T-cell (primary cell): ENCODE data around the gene CCL4. TPM values are rescaled to one million over a fixed set of nuclear protein-coding genes. Genes with fewer than 3 reads are reported as not detected.
A peak's percentile ranks its signal among the peaks of the same experiment; 100 is the strongest.
"Not testable (repeated sequence)": the region's sequence is repeated elsewhere in the genome, so short reads cannot be mapped to it uniquely, and the experiment has no call there.

ENCODE experiments used
- ATAC-seq, 4 experiments: fragments of 200-7000 bp in 3 of 4; fragments of 150-1000 bp in 1 of 4; cut with Tn5 transposase; replicated peaks in 1 of 4; 1 replicate in 3 of 4; 2 replicates in 1 of 4; pipeline ENCODE4 v1.10.0; 2021; ENCODE audit warnings: moderate library complexity in 3 of 4, mild to moderate bottlenecking in 2 of 4, moderate number of reproducible peaks in 1 of 4
- CTCF ChIA-PET, 2 donors: fragments of 300-600 bp; sonication (Branson Sonifier 250); formaldehyde crosslinking; loops; one replicate each; lab custom pipeline; 2022; ENCODE audit warnings: antibody characterized with exemption in 2 of 2; lab: Charles Lee
- POLR2A ChIA-PET, 2 donors: fragments of 300-600 bp; sonication (Branson Sonifier 250); formaldehyde crosslinking; loops; one replicate each; lab custom pipeline; 2022; ENCODE audit warnings: antibody characterized with exemption in 2 of 2; lab: Charles Lee
- DNase-seq, 35 experiments: peaks; one replicate each; pipeline versions ENCODE4 v3.0.0 to v3.0.0-alpha.2; 2013 to 2023
- H3K27ac ChIP-seq: one replicate; pipeline ENCODE4 v1.5.1; 2013; ENCODE audit warnings: low read length
- H3K27me3 ChIP-seq, 2 experiments: replicated peaks in 1 of 2; 1 replicate in 1 of 2; 2 replicates in 1 of 2; pipeline versions ENCODE4 v1.6.1 to v1.7.0; 2013; ENCODE audit warnings: low read length in 1 of 2, mixed read lengths in 1 of 2; ENCODE audit not compliant: control insufficient read depth in 2 of 2, insufficient read depth in 2 of 2; ENCODE audit errors: extremely low read depth in 1 of 2
- H3K36me3 ChIP-seq, 2 donors: 1 replicate in 1 of 2; 2 replicates in 1 of 2; pipeline versions ENCODE4 v1.6.1 to v1.7.0; 2013; ENCODE audit warnings: low read length in 1 of 2; ENCODE audit not compliant: control insufficient read depth in 2 of 2, insufficient read depth in 1 of 2; ENCODE audit errors: extremely low read depth in 1 of 2
- H3K4me1 ChIP-seq, 2 experiments: 1 replicate in 1 of 2; 2 replicates in 1 of 2; pipeline versions ENCODE4 v1.6.1 to v1.7.0; 2013; ENCODE audit warnings: low read length in 2 of 2, mixed read lengths in 1 of 2; ENCODE audit not compliant: insufficient read depth in 2 of 2, control insufficient read depth in 1 of 2; ENCODE audit errors: extremely low read depth in 1 of 2
- H3K4me3 ChIP-seq, 2 donors: 1 replicate in 1 of 2; 2 replicates in 1 of 2; pipeline versions ENCODE4 v1.5.1 to v1.7.0; 2013; ENCODE audit warnings: mild to moderate bottlenecking in 2 of 2, low read length in 1 of 2, moderate library complexity in 1 of 2; ENCODE audit not compliant: control insufficient read depth in 1 of 2; ENCODE audit errors: extremely low read depth in 1 of 2
- H3K9me3 ChIP-seq: 2 replicates; pipeline ENCODE4 v1.7.0; 2013
- H3K27ac Mint-ChIP-seq, 2 donors: one replicate each; pipeline ENCODE4 v1.8.0; 2020 to 2021; ENCODE audit warnings: mild to moderate bottlenecking in 2 of 2, mixed read lengths in 2 of 2
- H3K27me3 Mint-ChIP-seq, 2 donors: one replicate each; pipeline ENCODE4 v1.8.0; 2021 to 2022; ENCODE audit warnings: mixed read lengths in 2 of 2
- H3K36me3 Mint-ChIP-seq: one replicate; pipeline ENCODE4 v1.8.0; 2021; ENCODE audit warnings: mixed read lengths
- H3K4me1 Mint-ChIP-seq, 3 donors: one replicate each; pipeline ENCODE4 v1.8.0; 2020 to 2022; ENCODE audit warnings: mixed read lengths in 3 of 3, mild to moderate bottlenecking in 1 of 3
- H3K4me3 Mint-ChIP-seq, 3 donors: one replicate each; pipeline ENCODE4 v1.8.0; 2020 to 2022; ENCODE audit warnings: mild to moderate bottlenecking in 3 of 3, mixed read lengths in 3 of 3, moderate library complexity in 3 of 3
- H3K9me3 Mint-ChIP-seq, 3 donors: one replicate each; pipeline ENCODE4 v1.8.0; 2020 to 2022; ENCODE audit warnings: mixed read lengths in 3 of 3
- WGBS: methylation state at CpG from one replicate; pipeline ENCODE4 v1.1.5; 2013; ENCODE audit warnings: missing lambda C conversion rate; ENCODE audit not compliant: insufficient coverage; 5-methylcytosine and 5-hydroxymethylcytosine counted together
- total RNA-seq, 35 experiments: library from RNA in 6 of 35; stranded (reverse) in 6 of 35; fragments of 120-200 nt in 1 of 35; gene quantifications; one replicate each; pipeline versions ENCODE4 v1.2.1 to v1.2.4 and lab custom pipeline; 2013 to 2026

The CCL4 gene
- total RNA-seq, 5 donors from 2014 or later (not counting 1 experiment from before 2014, with no cell fraction given), result 6.2 to 20.4 (median 16.1) TPM

GRCh38 chr17:36108265-36108664 lies 4.6 kb downstream of the CCL4 start:
- Histone ChIP-seq H3K27ac (peak overlapping the region; percentile 68), H3K4me1 (peaks cover 0 to 36% of the 10 kb centered on the region in 2 experiments)
- POLR2A ChIA-PET, CTCF ChIA-PET, H3K4me3 Mint-ChIP-seq, H3K9me3 Mint-ChIP-seq, H3K9me3 ChIP-seq, H3K27ac Mint-ChIP-seq, DNase-seq, ATAC-seq, H3K4me3 ChIP-seq, H3K27me3 ChIP-seq, H3K36me3 Mint-ChIP-seq, H3K36me3 ChIP-seq: not testable (repeated sequence)
- 56% methylated on average over 2 of the region's 5 CpGs for WGBS
- Mint-ChIP-seq H3K4me1 (peaks cover 0 to 25% (median 17%) of the 10 kb centered on the region in 3 donors), H3K27me3 (peaks cover 11 to 37% of the 10 kb centered on the region in 2 donors)

- Mint-ChIP-seq H3K4me1 (peaks cover 0 to 9% (median 7%) of the 10 kb centered on the region in 3 donors), H3K9me3 (peaks cover 0 to 9% (median 4%) of the 10 kb centered on the region in 3 donors), H3K27ac (no peak overlapping the region), H3K27me3 (peaks cover 5 to 29% of the 10 kb centered on the region in 2 donors), H3K4me3 (no peak overlapping the region), H3K36me3 (no peaks in the 10 kb centered on the region)
- no peaks in the 10 kb centered on the region for H3K9me3 ChIP-seq
- ChIA-PET CTCF (no interaction called here), POLR2A (no interaction called here)
- no peak overlapping the region for H3K27ac ChIP-seq
- peaks cover 0 to 31% of the 10 kb centered on the region in 2 experiments for H3K4me1 ChIP-seq
- DNase-seq (no peak), ATAC-seq (no peak)
- no peak overlapping the region for H3K4me3 ChIP-seq
- no peaks in the 10 kb centered on the region for H3K36me3 ChIP-seq
- 100% methylated on average over 1 of the region's 4 CpGs for WGBS
- H3K27me3 ChIP-seq, result no peaks in the 10 kb centered on the region
Measured at GRCh38 chr17:36111068-36111490, 7.5 kb downstream of the CCL4 start.

- DNase-seq (no peak), ATAC-seq (no peak)
- ChIA-PET POLR2A (no interaction called here), CTCF (no interaction called here)
- Histone ChIP-seq H3K4me3 (no peak overlapping the region), H3K27me3 (no peaks in the 10 kb centered on the region), H3K36me3 (no peaks in the 10 kb centered on the region), H3K9me3 (no peaks in the 10 kb centered on the region), H3K27ac (no peak overlapping the region), H3K4me1 (peaks cover 0 to 17% of the 10 kb centered on the region in 2 experiments)
- Mint-ChIP-seq H3K36me3 (no peaks in the 10 kb centered on the region), H3K4me1 (peaks cover 0 to 2% (median 2%) of the 10 kb centered on the region in 3 donors), H3K9me3 (peaks cover 0 to 9% (median 4%) of the 10 kb centered on the region in 3 donors), H3K27ac (no peak overlapping the region), H3K4me3 (no peak overlapping the region), H3K27me3 (peaks cover 4 to 20% of the 10 kb centered on the region in 2 donors)
Measured at GRCh38 chr17:36112572-36112971, 8.9 kb downstream of the CCL4 start.

GRCh38 chr17:36113131-36113530 lies 9.5 kb downstream of the CCL4 start:
- H3K9me3 ChIP-seq, H3K27ac Mint-ChIP-seq, H3K36me3 ChIP-seq, H3K27me3 ChIP-seq, H3K9me3 Mint-ChIP-seq, H3K4me3 Mint-ChIP-seq, H3K4me3 ChIP-seq, POLR2A ChIA-PET, DNase-seq, ATAC-seq, CTCF ChIA-PET, H3K27ac ChIP-seq, H3K4me1 Mint-ChIP-seq, H3K36me3 Mint-ChIP-seq: not testable (repeated sequence)
- H3K4me1 ChIP-seq, result peaks cover 0 to 12% of the 10 kb centered on the region in 2 experiments
- H3K27me3 Mint-ChIP-seq, result peaks cover 4 to 20% of the 10 kb centered on the region in 2 donors
- no CpG with 5 or more reads among the region's 1 CpG for WGBS

GRCh38 chr17:36114971-36115648 lies 11.5 kb downstream of the CCL4 start:
- H3K27ac Mint-ChIP-seq, H3K27me3 ChIP-seq, H3K4me1 Mint-ChIP-seq, ATAC-seq, POLR2A ChIA-PET, H3K4me1 ChIP-seq, H3K36me3 Mint-ChIP-seq, H3K9me3 ChIP-seq, H3K9me3 Mint-ChIP-seq, H3K36me3 ChIP-seq, H3K27ac ChIP-seq, CTCF ChIA-PET, H3K4me3 Mint-ChIP-seq, H3K4me3 ChIP-seq, DNase-seq: not testable (repeated sequence)
- H3K27me3 Mint-ChIP-seq, result peaks cover 8 to 20% of the 10 kb centered on the region in 2 donors
- no CpG with 5 or more reads among the region's 5 CpGs for WGBS

- CTCF ChIA-PET, H3K4me1 ChIP-seq, H3K4me3 Mint-ChIP-seq, H3K27ac Mint-ChIP-seq, POLR2A ChIA-PET, H3K9me3 Mint-ChIP-seq, H3K4me1 Mint-ChIP-seq, H3K27me3 ChIP-seq, H3K9me3 ChIP-seq, H3K36me3 Mint-ChIP-seq, H3K36me3 ChIP-seq, ATAC-seq, DNase-seq, H3K27ac ChIP-seq: not testable (repeated sequence)
- peaks cover 8 to 21% of the 10 kb centered on the region in 2 donors for H3K27me3 Mint-ChIP-seq
- peak overlapping the region in 1 of 2 donors; percentile 35 for H3K4me3 ChIP-seq
Measured at GRCh38 chr17:36115649-36115977, 12.0 kb downstream of the CCL4 start.
